IPS DF 19.7 (cell line): Measurements from ENCODE around the gene CCNH.

Experiments used
- DNase-seq: peaks from one replicate; pipeline ENCODE4 v3.0.0-alpha.2; 2013; ENCODE audit warnings: low read depth, low spot score

Gene CCNH

DNA sequence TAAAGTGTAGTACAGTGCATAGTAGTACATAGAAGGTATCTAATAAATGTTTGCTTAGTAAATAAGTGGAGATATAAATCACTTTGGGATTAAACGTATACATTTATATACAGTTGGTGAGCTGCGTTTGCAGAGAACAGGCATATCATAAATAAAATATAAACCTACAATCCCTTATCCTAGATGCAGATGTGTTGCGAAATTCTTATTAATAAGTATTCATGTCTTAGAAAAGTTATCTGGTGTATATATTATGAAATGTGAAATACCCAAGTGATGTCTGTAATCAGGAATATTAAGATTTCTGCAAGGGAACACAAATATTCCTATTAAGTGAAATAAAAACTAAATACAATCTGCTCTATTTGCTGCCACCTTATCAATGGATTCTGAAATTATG lies 8.8 kb downstream of the CCNH start:
- no peak for DNase-seq

DNA sequence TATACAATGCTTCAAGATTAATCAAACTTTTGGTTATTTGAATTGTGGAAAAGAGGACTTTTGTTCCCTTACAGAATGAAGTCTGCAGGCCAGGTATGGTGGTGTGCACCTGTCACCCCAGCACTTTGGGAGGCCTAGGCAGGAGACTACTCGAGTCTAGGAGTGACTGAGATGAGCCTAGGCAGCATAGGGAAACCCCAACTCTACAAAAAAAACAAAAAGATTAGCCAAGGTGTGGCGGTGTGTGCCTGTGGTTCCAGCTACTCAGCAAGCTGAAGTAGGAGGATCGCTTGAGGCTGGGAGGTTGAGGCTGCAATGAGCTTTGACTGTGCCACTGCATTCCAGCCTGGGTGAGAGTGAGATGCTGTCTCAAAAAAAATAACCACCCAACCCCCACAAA lies 9.3 kb downstream of the CCNH start:
- no peak for DNase-seq

DNA sequence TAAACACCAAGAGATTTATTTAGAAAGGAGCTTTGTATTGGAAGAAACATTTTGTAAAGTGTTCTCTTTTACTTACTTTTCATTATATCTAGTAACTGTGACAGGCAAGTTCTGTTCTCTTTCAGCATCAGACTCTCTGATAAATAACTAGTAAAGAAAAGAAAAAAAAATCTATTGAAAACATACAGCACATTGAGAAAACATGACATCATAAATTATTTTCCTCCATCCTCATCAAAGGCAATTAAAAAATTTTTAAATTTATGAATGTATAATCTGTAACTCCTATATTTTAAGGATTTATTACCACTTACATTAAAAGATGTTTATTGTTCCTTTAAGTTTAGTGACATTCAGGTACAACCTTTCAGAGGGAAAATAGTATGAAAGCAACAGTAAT lies 11.1 kb downstream of the CCNH start:
- no peak for DNase-seq

DNA sequence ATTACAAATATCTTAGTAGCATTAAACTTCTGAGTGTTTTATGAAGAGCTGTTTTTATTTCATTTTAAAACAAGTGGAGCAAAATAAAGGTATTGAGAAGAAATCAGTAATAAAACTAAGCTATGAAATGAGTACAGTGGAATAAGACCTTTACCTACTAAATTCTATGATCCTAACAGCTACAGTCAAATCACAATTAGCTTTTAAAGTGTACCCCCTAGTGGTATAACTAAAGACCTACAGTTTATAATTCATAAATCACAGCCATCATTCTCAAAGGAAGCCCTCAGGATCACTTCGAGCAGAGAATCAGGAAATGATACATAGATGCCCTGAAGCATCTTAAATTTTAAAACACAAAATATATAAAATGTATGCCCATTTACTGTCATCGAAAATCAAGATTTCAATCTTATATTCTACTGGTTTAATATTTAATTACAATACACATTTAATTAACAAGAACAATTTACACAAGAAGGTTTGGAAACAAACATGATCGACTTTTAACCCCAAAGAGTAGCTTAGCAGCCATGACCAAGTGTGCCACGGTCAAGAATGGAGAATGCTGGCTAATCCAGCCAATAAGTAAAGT lies 12.3 kb downstream of the CCNH start:
- DNase-seq: no peak

DNA sequence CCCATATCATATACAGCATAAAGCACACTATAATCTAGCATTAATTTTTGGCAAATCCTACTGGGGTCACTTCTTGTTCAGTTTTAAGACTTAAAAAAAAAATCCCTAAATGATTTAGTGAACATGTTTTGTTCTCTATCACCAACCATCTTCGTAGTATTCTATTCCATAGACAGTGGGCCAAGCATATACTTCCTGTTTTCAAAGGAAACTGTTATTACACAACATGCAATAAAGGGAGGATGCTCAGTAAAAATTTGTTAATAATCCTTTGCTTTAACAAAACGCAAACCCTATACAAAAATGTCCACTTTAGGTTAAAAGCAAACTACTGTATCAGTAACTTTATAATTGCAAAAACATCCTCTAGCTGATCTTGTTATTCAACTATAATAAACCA lies 13.0 kb downstream of the CCNH start:
- no peak for DNase-seq

DNA sequence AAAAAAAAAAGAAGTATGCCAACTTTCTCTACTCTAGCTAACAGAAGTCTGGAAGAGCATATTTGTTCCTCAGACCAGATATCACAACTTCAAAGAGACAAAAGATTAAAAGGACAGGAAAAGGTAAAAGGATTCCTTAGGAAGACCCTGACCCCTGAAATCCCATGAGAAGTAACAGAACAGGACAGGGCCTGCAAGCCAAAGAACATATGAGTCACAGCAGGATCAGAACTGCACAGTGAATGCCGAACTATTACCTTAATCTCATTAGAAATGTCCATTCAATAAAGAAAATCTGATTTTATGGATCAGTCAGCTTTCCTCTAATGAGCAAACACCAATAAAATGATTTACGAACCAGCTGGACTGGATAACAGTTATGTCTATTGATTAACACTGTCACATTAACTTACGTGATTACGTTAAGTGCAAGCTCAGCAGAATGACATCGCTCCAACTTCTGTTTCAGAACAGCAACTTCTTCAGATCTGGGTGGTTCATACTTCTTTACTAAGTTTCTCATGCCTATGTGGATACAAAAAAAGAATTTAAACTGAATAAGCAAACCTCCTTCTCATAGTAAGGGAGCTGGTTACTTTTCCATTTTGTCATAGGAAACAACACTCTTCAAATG lies 13.6 kb downstream of the CCNH start:
- no peak for DNase-seq

DNA sequence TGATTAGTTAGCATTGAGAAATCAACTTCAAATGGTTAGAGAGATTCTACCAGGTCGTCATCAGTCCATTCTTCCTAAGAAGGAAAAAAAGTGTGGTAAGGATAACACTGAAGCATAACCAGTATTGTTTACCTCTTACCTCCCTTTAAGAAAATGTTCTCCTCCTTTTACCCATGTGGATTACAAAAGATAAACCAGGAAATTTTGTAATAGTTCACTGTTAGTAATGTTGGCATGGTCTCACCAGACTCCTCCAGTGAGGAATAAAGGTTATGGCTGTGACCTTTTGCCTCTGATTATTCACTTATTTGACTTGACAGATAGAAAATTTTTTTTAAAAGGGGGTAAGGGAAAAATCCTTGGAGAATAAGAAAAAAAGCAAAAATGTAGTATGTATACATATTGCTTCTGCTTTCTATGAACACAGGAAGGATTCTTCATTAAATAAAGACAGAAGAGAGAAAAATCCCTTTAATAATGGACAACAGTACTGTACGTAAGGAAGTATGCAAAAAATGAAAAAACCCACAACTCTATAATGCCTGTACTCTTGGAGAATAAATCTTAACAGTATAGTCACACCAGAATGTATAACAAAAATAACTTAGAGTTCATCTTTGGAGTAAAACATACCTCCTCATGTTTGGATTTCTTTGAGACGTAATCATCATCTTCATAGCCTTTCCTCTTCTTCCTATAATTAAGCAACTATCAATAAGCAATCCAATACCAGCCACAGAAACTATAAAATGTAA lies 18.1 kb downstream of the CCNH start:
- no peak for DNase-seq

DNA sequence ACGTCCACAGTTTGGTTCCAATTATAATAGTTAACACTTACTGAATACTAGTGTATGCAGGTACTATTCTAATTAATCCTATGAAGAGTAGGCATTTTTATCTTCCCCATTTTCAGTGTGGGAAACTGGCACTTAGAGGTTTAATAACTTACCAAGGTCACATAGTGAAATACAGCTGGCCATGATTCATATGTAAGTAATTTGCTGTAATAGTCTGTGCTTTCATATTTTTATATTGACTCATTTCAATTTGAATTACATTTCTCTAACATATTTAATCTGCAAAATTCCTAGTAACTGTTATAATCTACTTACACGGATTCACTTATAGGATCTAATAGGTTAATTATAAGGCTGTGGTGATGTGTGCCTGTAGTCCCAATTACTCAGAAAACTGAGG lies 19.4 kb downstream of the CCNH start:
- no peak for DNase-seq

DNA sequence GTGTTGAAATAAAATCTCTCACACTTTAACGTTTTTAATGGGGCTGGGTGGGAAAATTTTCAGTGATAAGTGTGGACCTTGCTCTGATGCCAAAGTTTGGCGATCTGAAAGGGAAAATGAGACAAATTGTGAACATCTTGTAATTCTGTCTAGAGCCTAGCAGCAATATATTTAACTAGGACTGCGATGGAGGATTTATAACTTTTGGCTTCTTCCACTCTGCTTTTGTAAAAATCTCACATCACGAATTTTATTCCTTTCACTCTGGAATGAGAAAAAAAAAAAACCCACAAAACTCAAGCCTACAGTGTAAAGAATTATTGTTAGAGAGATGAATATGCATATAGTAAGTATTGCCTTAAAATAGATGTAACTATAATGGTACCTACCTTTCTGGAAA lies 19.9 kb downstream of the CCNH start:
- no peak for DNase-seq

DNA sequence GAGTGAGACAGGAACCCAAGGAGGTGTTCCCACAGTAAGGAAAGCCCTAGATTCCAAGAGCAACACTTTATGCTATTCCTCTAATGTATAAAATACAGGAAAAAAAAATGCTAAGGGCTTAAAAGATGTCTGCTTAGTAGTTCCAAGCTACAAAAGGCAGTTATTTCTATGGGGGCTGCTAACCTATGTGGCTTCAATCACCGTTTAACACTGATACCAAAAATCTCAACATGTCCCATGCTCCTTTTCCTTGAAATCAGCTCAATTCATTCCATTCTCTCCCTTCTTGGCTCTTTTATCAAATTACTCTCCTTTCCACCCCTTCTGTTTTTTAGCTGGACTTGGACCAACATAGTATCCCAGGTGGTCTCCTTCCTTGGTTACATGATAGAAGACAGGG lies 20.6 kb downstream of the CCNH start:
- DNase-seq: no peak

DNA sequence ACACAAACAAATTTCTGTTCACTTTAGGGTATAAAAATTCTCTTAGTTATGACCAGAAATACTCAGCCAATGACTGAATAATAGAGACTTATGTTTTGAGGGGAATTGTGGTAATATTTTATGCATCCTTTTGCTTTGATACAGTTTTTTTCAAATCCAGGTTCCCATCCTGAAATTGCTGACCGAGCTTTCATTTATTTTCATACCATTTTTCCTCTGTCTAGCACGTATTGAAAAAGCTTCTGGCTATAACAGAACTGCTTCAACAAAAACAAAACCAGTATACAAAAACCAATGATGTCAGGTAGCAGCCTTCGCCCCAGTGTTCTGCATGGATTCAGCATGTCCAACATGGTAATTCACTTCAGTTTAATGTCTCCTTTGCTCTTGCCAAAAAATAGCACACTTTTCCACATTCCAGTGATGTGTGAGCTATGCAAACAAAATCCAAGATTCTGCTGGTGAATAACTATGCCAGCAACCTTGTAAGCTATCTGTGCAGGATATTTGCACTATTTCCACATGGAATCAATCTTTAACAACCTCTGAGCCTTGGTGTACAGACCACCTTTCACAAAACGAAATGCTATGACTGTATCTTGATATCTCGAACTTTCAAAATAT lies 22.0 kb downstream of the CCNH start:
- no peak for DNase-seq

DNA sequence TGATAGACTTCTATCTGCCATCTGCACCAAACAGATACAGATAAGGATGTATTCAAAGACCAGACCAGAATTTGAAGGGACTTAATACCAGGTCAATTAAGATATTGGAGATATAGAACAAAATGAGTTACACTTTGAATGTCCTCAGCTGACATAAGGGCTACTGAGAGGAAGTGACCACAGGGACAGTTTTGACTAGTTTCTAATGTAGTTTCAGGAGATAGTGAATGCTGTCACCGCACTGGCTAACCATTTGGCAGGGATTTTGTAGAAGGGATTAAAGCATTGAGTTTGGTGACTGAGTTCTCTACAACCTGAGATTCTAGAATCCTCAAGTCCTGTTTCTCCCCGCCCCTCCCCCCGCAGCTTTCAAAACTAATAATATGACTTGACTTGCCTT lies 22.7 kb downstream of the CCNH start:
- no peak for DNase-seq

DNA sequence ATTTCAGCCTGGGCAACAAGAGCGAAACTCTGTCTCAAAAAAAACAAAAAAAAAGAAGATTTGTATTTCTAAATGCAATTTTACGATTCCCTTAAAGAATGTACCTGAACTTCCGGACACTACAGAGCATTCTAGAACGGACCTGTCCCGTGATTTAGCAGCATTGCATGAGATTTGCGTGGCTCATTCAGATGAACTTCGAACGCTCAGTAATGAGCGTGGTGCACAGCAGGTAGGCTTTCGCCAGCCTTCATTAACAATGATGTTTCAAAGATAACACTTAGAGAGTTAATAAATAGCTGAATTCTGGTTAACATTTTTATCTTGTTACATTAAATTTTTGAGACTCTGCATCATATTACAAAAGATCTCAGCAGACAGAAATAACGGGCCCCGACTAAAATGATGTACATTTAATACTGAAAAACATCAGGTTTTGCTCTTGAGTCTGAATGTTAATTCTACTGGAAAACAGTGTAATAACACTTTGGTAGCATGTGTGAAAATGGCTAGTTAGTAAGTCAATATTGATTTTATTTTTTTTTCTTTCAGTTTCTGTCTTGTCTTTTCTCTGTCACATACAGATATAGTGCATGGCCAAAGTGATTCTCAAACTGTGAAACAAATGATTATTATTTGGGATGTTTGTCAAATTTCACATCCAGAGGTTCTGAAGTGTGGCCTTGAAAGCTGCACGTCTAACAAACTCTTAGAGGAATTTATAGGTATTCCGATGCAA lies 23.3 kb downstream of the CCNH start:
- DNase-seq: no peak

DNA sequence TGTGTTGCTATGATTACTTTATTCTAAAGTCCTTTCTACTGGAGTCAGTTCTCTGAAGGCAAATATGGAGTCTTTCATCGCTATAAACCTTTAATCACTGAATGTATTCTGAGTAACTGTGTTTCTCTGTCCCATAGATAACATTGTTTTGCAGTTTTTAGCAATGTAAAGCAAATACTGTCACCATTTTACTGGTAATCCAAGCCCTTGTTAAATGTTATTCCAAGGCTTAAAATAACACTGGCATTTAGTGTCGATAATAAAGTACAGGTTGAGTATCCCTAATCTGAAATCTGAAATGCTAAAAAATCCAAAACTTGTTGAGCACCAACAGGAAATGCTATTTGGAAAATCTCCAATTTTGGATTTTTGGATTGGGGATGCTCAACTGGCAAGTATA lies 24.6 kb downstream of the CCNH start:
- DNase-seq: no peak

DNA sequence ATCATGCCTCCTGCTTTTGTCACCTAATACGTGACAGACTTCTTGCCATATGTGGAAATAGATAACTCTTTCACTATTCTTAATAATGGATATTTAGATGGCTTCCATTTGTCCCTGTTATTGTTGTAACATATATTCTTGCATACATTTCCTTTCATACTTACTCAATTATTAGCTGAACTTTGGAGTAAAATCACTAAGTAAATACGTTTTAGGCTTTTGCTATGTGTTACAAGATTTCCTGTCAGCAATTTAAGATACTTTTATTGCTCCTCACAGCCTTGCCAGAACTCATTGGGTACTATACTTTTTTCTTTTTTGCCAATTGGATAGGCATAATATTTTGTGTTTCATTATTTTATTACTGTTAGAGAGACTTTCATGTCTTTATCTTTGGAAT lies 26.9 kb downstream of the CCNH start:
- no peak for DNase-seq

DNA sequence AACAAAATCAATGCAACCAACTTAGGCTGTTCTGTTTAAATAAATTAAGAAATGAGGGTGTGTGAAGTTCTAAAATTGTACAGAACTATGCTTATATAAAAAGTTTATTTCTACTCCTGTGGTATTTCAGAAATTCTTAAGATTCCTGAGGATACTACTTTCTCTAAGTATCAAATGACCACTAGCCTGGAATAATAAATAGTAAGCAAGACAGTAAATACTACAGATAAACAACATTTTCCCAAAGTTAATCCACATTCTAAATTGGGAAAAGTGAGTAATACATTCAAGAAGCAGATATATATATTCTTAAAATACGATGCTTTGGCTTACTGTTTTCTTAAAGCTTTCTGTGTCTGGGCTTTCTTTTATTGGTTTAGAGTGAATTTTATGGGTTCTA lies 29.5 kb downstream of the CCNH start:
- DNase-seq: no peak

DNA sequence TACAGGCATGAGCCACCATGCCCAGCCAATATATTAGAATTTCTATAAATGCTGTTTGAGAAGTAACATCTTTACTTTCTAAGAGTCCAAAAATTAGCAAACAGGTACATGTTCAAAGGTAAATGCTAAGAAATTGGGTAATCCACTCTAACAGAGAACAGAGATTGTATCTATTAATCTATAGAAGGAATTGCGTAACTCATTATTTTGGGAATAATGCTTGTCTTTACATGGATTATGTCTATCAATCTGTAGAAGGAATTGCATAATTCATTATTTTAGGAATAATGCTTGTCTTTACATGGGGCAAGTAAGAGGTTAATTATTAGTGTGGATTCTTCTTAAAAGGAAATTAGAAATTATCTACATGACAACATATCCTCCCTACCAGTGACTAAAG lies 30.5 kb downstream of the CCNH start:
- no peak for DNase-seq

DNA sequence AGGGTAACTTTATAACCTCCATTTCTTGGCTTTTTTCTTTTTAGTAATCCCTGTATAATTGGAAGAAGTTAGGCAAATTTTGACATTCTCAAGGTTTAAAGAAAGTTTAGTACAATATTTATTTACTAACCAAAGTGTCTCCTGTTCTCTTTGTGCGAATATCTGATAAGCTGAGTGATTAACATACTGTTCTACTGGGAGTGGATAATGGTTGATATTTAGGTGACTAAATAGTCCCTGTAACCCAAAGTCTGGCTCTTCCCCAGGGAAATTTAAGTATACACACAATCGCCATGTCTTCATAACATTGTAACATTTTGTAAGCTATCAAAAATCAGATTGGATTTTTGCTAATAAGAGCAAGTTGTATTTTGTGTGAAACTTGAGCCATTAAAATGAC lies 40.0 kb downstream of the CCNH start:
- DNase-seq: no peak

DNA sequence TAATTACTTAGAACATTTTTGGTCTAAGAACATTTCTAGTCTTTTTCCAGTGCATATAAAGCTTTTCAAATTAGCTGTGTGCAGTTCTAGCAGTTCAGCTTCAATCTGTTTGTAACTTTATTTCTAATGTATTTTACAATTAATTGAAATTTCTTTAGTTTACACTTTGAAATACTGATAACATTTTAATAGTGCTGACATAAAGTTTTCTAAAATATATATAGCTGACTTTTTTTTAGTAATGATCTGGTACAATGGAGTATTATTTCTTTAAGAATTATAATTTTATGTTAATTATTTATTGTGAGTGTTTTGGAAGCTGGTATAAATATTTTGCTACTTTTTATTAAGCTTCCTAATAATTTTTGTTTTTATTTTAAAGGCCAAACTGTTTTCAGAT lies 43.3 kb downstream of the CCNH start:
- DNase-seq: no peak

DNA sequence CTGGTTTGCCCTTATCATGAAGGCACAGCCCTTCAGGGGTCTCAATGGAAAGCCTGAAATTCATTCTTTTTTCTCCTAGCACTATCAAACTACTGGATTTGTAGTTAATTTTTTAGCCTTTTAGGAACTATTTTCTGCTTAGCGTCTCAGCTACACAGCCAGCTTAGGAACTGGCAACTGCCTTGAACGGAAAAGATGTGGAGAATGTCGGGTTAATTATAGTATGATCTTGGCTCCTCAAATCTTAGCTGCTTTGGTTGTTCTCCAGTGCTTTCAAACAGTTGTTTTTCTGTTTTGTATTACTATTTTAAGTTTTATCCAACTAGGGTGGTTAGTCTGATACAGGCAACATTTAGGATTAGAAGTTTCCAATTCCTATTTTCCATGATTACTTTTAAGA lies 44.1 kb downstream of the CCNH start:
- DNase-seq: no peak

DNA sequence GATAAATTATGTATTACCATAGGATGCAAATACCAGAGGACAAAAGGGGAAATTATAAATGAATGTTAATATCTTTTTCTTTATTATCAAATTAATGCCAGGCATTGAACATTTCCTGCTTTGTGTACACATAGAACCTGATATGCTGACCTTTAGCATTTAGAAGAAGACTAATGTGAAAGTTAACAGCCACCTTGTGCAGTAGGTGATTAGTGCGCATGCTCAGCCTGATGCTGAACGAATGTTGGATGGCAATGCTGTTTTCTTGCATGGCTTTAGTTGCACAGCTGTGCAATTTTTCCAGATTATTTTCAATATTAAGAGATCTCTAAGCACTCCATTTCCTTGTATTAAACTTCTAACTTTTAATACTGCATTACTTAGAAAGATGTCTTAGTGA lies 45.5 kb downstream of the CCNH start:
- no peak for DNase-seq

DNA sequence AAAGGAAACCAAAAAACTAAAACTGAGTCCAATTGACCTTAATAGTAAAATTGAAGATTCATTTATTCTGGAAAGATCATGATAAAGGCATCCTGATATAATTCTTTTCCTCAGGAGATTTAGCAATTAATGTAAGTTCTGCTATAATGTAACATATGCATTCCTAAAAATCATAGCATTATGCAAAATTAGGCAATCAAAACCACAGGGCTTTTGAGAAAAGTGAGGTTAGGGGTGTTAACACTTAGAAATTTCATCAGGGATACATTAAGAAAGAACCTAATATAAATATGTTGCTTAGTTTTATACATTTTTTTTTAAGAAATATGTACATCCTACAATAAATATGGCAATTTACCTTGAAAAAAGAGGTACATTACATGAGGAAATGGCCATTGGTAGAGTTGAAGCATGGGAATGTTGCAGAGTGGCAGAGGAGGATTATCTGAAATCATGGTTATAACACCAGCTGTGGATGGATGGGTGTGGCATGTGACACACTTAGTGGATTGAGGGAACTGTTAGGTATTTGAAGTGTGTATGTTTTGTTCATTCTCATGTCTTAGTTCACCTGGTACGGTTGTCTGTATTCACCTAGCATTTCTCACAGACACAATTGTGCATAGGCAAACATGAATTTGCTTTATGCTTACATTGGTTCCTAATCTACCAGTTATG lies 51.1 kb downstream of the CCNH start:
- DNase-seq: no peak
